ENCODE results near the gene MMP24.

The MMP24 gene

GRCh38 chr20:35281506-35282101 is 55.1 kb downstream of the MMP24 start:
- DNase-seq: no peak

- no peak for DNase-seq
Observed at GRCh38 chr20:35283441-35284266, 57.2 kb downstream of the MMP24 start.

GRCh38 chr20:35284267-35284991 is 57.9 kb downstream of the MMP24 start, which contains the start of gene EIF6:
TSS of gene EIF6 (minus strand) at chr20:35284772. CDS start at chr20:35284487, 285 bp downstream.
- DNase-seq: peak; percentile 91

GRCh38 chr20:35284992-35285805 is 58.7 kb downstream of the MMP24 start:
- no peak for DNase-seq

- no peak for DNase-seq
Observed at GRCh38 chr20:35285806-35286076, 59.3 kb downstream of the MMP24 start.

- no peak for DNase-seq
Observed at GRCh38 chr20:35286077-35286898, 59.8 kb downstream of the MMP24 start.

- no peak for DNase-seq
Observed at GRCh38 chr20:35286899-35287508, 60.5 kb downstream of the MMP24 start.

GRCh38 chr20:35287509-35288324 is 61.2 kb downstream of the MMP24 start:
- no peak for DNase-seq

- DNase-seq: no peak
Observed at GRCh38 chr20:35288325-35289060, 62.0 kb downstream of the MMP24 start.

GRCh38 chr20:35290186-35290886 is 63.8 kb downstream of the MMP24 start:
- no peak for DNase-seq

GRCh38 chr20:35290887-35291417 is 64.5 kb downstream of the MMP24 start:
- no peak for DNase-seq

- DNase-seq: no peak
Observed at GRCh38 chr20:35291654-35292503, 65.4 kb downstream of the MMP24 start, which contains the start of gene FAM83C. TSS of gene FAM83C (minus strand) at chr20:35292425. CDS start at chr20:35292304, 121 bp downstream.

- DNase-seq: no peak
Observed at GRCh38 chr20:35292504-35293285, 66.2 kb downstream of the MMP24 start.

GRCh38 chr20:35293303-35294292 is 67.1 kb downstream of the MMP24 start:
- DNase-seq: no peak

- no peak for DNase-seq
Observed at GRCh38 chr20:35294293-35294685, 67.8 kb downstream of the MMP24 start.

- DNase-seq: no peak
Observed at GRCh38 chr20:35295058-35295457, 68.6 kb downstream of the MMP24 start.
